ENCODE measurements around the gene GALNT6.

Gene GALNT6

GRCh38 chr12:51358496-51358895 lies 32.7 kb downstream of the GALNT6 start:
- Histone ChIP-seq H3K27me3 (ENCODE audit: insufficient read depth, poor library complexity, severe bottlenecking) (no peaks in the 10 kb centered on the region), H3K4me1 (ENCODE audit: insufficient read depth, poor library complexity, severe bottlenecking) (no peaks in the 10 kb centered on the region), H3K27ac (ENCODE audit: poor library complexity, severe bottlenecking) (no peak overlapping the region), H3K36me3 (ENCODE audit: low read depth) (peaks cover 27% of the 10 kb centered on the region), H3K9me3 (ENCODE audit: severe bottlenecking) (no peaks in the 10 kb centered on the region), H3K4me3 (ENCODE audit: severe bottlenecking) (no peak overlapping the region)
- DNase-seq (ENCODE audit: low spot score) (no peak), ATAC-seq (ENCODE audit: low read depth) (no peak)
- TF ChIP-seq CTCF (IDR thresholded peaks at IDR 0.05; ENCODE audit: poor library complexity, severe bottlenecking): no peak

- peaks cover 21% of the 10 kb centered on the region for H3K36me3 ChIP-seq (ENCODE audit: low read depth)
- DNase-seq (ENCODE audit: low spot score) (no peak), ATAC-seq (ENCODE audit: low read depth) (no peak)
- TF ChIP-seq CTCF (IDR thresholded peaks at IDR 0.05; ENCODE audit: poor library complexity, severe bottlenecking): no peak
- no peaks in the 10 kb centered on the region for H3K27me3 ChIP-seq (ENCODE audit: insufficient read depth, poor library complexity, severe bottlenecking)
- H3K9me3 ChIP-seq (ENCODE audit: severe bottlenecking): no peaks in the 10 kb centered on the region
- no peak overlapping the region for H3K4me3 ChIP-seq (ENCODE audit: severe bottlenecking)
- H3K27ac ChIP-seq (ENCODE audit: poor library complexity, severe bottlenecking): no peak overlapping the region
- no peaks in the 10 kb centered on the region for H3K4me1 ChIP-seq (ENCODE audit: insufficient read depth, poor library complexity, severe bottlenecking)
These were observed 33.7 kb downstream of the GALNT6 start for GRCh38 chr12:51357374-51358047.

- ATAC-seq (ENCODE audit: low read depth): no peak
- Histone ChIP-seq H3K27ac (ENCODE audit: poor library complexity, severe bottlenecking) (no peak overlapping the region), H3K27me3 (ENCODE audit: insufficient read depth, poor library complexity, severe bottlenecking) (no peaks in the 10 kb centered on the region), H3K4me1 (ENCODE audit: insufficient read depth, poor library complexity, severe bottlenecking) (no peaks in the 10 kb centered on the region), H3K9me3 (ENCODE audit: severe bottlenecking) (no peaks in the 10 kb centered on the region), H3K4me3 (ENCODE audit: severe bottlenecking) (no peak overlapping the region), H3K36me3 (ENCODE audit: low read depth) (peaks cover 5% of the 10 kb centered on the region)
- DNase-seq (ENCODE audit: low spot score): no peak
- TF ChIP-seq CTCF (IDR thresholded peaks at IDR 0.05; ENCODE audit: poor library complexity, severe bottlenecking): peak; percentile 37
These were observed 39.2 kb downstream of the GALNT6 start for GRCh38 chr12:51351913-51352532.

GRCh38 chr12:51349026-51349425 lies 42.2 kb downstream of the GALNT6 start:
- no peak for TF ChIP-seq CTCF (IDR thresholded peaks at IDR 0.05; ENCODE audit: poor library complexity, severe bottlenecking)
- no peaks in the 10 kb centered on the region for H3K4me1 ChIP-seq (ENCODE audit: insufficient read depth, poor library complexity, severe bottlenecking)
- no peaks in the 10 kb centered on the region for H3K36me3 ChIP-seq (ENCODE audit: low read depth)
- DNase-seq (ENCODE audit: low spot score) (no peak), ATAC-seq (ENCODE audit: low read depth) (no peak)
- no peaks in the 10 kb centered on the region for H3K9me3 ChIP-seq (ENCODE audit: severe bottlenecking)
- no peaks in the 10 kb centered on the region for H3K27me3 ChIP-seq (ENCODE audit: insufficient read depth, poor library complexity, severe bottlenecking)
- H3K27ac ChIP-seq (ENCODE audit: poor library complexity, severe bottlenecking): no peak overlapping the region
- H3K4me3 ChIP-seq (ENCODE audit: severe bottlenecking): no peak overlapping the region

GRCh38 chr12:51348116-51348515 lies 43.1 kb downstream of the GALNT6 start:
- TF ChIP-seq CTCF (IDR thresholded peaks at IDR 0.05; ENCODE audit: poor library complexity, severe bottlenecking): no peak
- Histone ChIP-seq H3K27me3 (ENCODE audit: insufficient read depth, poor library complexity, severe bottlenecking) (no peaks in the 10 kb centered on the region), H3K4me1 (ENCODE audit: insufficient read depth, poor library complexity, severe bottlenecking) (no peaks in the 10 kb centered on the region), H3K27ac (ENCODE audit: poor library complexity, severe bottlenecking) (no peak overlapping the region), H3K36me3 (ENCODE audit: low read depth) (no peaks in the 10 kb centered on the region), H3K9me3 (ENCODE audit: severe bottlenecking) (no peaks in the 10 kb centered on the region), H3K4me3 (ENCODE audit: severe bottlenecking) (no peak overlapping the region)
- DNase-seq (ENCODE audit: low spot score) (no peak), ATAC-seq (ENCODE audit: low read depth) (no peak)
